ENCODE measurements around the gene CBX2.

- TF ChIP-seq FOXM1 (IDR thresholded peaks at IDR 0.05; ENCODE audit: low read depth): no peak
- TF ChIP-seq YY1 (IDR thresholded peaks at IDR 0.05; ENCODE audit: low read depth): no peak
Observed at GRCh38 chr17:79826841-79827578, 49.1 kb downstream of the CBX2 start.

Data from SK-N-SH (cell line).